ENCODE data around the gene GBGT1.

GRCh38 chr9:133167769-133168168, 4.1 kb upstream of the GBGT1 start:
- TF ChIP-seq TAF1 (IDR thresholded peaks at IDR 0.05; ENCODE audit: borderline replicate concordance, insufficient read depth, low read length): no peak
- no peak for TF ChIP-seq SIN3A (IDR thresholded peaks at IDR 0.05; ENCODE audit: borderline replicate concordance, insufficient read depth, low read length)
- TF ChIP-seq FOXP2 (optimal IDR thresholded peaks at IDR 0.05; ENCODE audit: borderline replicate concordance, extremely low read depth, extremely low read length, insufficient read depth): no peak
